ENCODE measurements around the gene ZNF579. TPM values are rescaled to one million over a fixed set of nuclear protein-coding genes. Genes with fewer than 3 reads are reported as not detected.

ZNF579 gene
- total and polyA plus RNA-seq, 9 of the 15 experiments (the other 6 are each of a cell fraction or from before 2014, with no cell fraction given), result 0.06 to 15.9 (median 1.6) TPM

DNA sequence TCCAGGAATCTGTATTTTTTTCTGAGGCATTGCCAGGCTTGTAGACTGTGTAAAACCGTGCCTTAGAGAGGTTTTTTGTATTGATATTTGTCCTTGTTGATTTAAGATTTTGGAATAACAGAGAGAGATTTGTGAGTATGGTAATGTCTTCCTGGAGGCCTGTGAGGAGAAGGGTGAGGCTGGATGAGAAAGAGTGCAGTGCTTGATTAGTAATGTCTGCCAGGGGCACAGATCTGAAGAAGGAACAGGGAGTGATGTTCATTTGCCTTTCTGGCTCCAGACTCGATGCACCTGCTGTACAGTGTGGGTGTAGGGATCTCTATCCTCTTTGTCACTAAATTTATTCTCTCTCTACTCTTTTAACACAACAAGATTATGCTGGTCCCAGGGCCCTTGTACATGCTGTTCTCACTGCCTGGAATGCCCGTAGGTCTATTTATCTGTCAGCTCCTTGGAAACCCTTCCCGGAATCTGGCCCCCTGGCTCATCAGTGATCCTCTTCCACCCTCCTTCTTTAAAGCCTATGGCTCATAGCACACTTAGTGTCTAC is 14.4 kb upstream of the ZNF579 start (continued):
- TF ChIP-seq, protein P1, sequence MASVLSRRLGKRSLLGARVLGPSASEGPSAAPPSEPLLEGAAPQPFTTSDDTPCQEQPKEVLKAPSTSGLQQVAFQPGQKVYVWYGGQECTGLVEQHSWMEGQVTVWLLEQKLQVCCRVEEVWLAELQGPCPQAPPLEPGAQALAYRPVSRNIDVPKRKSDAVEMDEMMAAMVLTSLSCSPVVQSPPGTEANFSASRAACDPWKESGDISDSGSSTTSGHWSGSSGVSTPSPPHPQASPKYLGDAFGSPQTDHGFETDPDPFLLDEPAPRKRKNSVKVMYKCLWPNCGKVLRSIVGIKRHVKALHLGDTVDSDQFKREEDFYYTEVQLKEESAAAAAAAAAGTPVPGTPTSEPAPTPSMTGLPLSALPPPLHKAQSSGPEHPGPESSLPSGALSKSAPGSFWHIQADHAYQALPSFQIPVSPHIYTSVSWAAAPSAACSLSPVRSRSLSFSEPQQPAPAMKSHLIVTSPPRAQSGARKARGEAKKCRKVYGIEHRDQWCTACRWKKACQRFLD (CRISPR knock-in tag; IDR thresholded peaks at IDR 0.05), result no peak
- TF ChIP-seq ZNF23 (CRISPR knock-in tag; IDR thresholded peaks at IDR 0.05) (peak; percentile 86), YY1 (IDR thresholded peaks at IDR 0.05; ENCODE audit: borderline replicate concordance in 1 of 3, control insufficient read depth in 1 of 3, extremely low read depth in 1 of 3, insufficient read depth in 3 of 3, insufficient read length in 1 of 3, insufficient replicate concordance in 2 of 3, low read depth in 1 of 3, low read length in 2 of 3) (no peak), MTF1 (CRISPR knock-in tag; IDR thresholded peaks at IDR 0.05; ENCODE audit: borderline replicate concordance) (no peak), THRA (IDR thresholded peaks at IDR 0.05) (no peak), MBD2 (IDR thresholded peaks at IDR 0.05; ENCODE audit: borderline replicate concordance, low read depth) (no peak), REST (IDR thresholded peaks at IDR 0.05; ENCODE audit: borderline replicate concordance) (peak; percentile 8; the same call in 1 of the 2 replicates), REST (CRISPR knock-in tag; IDR thresholded peaks at IDR 0.05; ENCODE audit: low read depth) (no peak), RBM34 (IDR thresholded peaks at IDR 0.05; ENCODE audit: borderline replicate concordance, insufficient read depth, low read length) (no peak)

All from K562 (cell line).